GM12892 (cell line): ENCODE data around the gene PHLPP1.

Experiments used
- POLR2A ChIP-seq: IDR thresholded peaks from 2 replicates; pipeline ENCODE4 v1.6.1; 2011; ENCODE audit warnings: low read depth, low read length, control low read depth
- POLR2AphosphoS5 ChIP-seq: IDR thresholded peaks from 2 replicates; pipeline ENCODE4 v1.6.1; 2011; ENCODE audit warnings: low read depth, low read length, control low read depth
- TAF1 ChIP-seq: IDR thresholded peaks from 2 replicates; pipeline ENCODE4 v1.6.1; 2011; ENCODE audit warnings: low read depth, mild to moderate bottlenecking, control low read depth, low read length, borderline replicate concordance

DNA sequence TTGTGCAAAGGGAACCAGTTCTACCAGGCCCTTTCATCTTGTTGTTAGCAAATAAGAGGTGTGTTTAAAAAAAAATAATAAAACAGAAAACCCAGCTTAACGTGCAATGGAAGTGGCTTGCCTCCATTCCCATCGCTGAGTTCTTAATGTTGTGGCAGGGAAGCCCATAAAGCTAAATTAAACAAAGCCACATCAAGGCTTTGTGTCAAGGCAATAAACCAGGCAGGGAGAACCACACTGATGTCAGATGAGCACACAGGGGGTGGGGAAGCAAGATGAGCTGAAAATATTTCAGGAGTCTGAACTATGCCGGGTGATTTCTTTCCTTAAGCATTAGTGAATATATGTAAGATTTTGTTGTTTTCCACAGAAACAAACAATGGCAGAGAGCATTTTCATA is 73.5 kb downstream of the PHLPP1 start:
- no peak for TF ChIP-seq TAF1
- TF ChIP-seq POLR2A, result no peak
- no peak for TF ChIP-seq POLR2AphosphoS5
